Colonic mucosa (tissue), 4 donors: ENCODE results near the gene SYNE1. TPM values are rescaled to one million over a fixed set of nuclear protein-coding genes. Genes with fewer than 3 reads are reported as not detected.
"Not testable (repeated sequence)": the region's sequence is repeated elsewhere in the genome, so short reads cannot be mapped to it uniquely, and the experiment has no call there.

Experiments
- DNase-seq: peaks from one replicate; pipeline ENCODE4 v3.0.0-alpha.2; 2020
- H3K27ac ChIP-seq: fragments of 200-600 bp; one replicate; pipeline ENCODE4 v1.8.0; 2021
- H3K27me3 ChIP-seq: fragments of 200-600 bp; one replicate; pipeline ENCODE4 v1.8.0; 2021
- H3K36me3 ChIP-seq: fragments of 200-600 bp; one replicate; pipeline ENCODE4 v1.8.0; 2021
- H3K4me1 ChIP-seq: fragments of 200-600 bp; one replicate; pipeline ENCODE4 v1.8.0; 2021; ENCODE audit warnings: mild to moderate bottlenecking
- H3K4me3 ChIP-seq: fragments of 200-600 bp; one replicate; pipeline ENCODE4 v1.8.0; 2021
- H3K9ac ChIP-seq, 2 donors: one replicate each; pipeline ENCODE4 v1.7.0; 2013; ENCODE audit warnings: control low read depth in 2 of 2, low read depth in 2 of 2, low read length in 2 of 2
- H3K9me3 ChIP-seq: fragments of 200-600 bp; one replicate; pipeline ENCODE4 v1.8.0; 2021
- CTCF ChIP-seq: fragments of 200-600 bp; IDR thresholded peaks from one replicate; pipeline ENCODE4 v1.8.0; 2022; ENCODE audit warnings: antibody characterized with exemption, mild to moderate bottlenecking
- intact Hi-C: fragments of 100-400 bp; cut with DNase I; formaldehyde crosslinking; loops from one replicate; pipeline ENCODE4 v1.14.1; 2022
- total RNA-seq, 2 donors: library from RNA; stranded (reverse); fragmentation: NEBNext Ultra II Directional in 1 of 2; extraction: Animal tissue kit (Norgen Biotek cat#: 25700) in 1 of 2; gene quantifications; one replicate each; pipeline ENCODE4 v1.2.1, GENCODE V29; 2021
- donor health status: healthy.
- donor health status: DM: no; HTN: no; CAD: no.
- donor health status: DM: no; HTN: no; CAD: no.

SYNE1 gene
- total RNA-seq, 2 donors from 2014 or later: 11.6 to 23.7 TPM

GRCh38 chr6:152087096-152087495 is 550.1 kb downstream of the SYNE1 start:
- TF ChIP-seq CTCF: no peak
- Histone ChIP-seq H3K9me3 (no peaks in the 10 kb centered on the region), H3K4me1 (no peaks in the 10 kb centered on the region), H3K36me3 (no peaks in the 10 kb centered on the region), H3K9ac (no peak overlapping the region), H3K4me3 (no peak overlapping the region), H3K27ac (no peak overlapping the region), H3K27me3 (no peaks in the 10 kb centered on the region)
- intact Hi-C loops: no loop called here
- no peak for DNase-seq

GRCh38 chr6:152086223-152086873 is 550.8 kb downstream of the SYNE1 start:
- TF ChIP-seq CTCF: no peak
- intact Hi-C loops: no loop called here
- DNase-seq: no peak
- Histone ChIP-seq H3K27ac (no peak overlapping the region), H3K9ac (no peak overlapping the region), H3K36me3 (no peaks in the 10 kb centered on the region), H3K4me1 (no peaks in the 10 kb centered on the region), H3K9me3 (no peaks in the 10 kb centered on the region), H3K27me3 (no peaks in the 10 kb centered on the region), H3K4me3 (no peak overlapping the region)

- Histone ChIP-seq H3K9me3 (no peaks in the 10 kb centered on the region), H3K4me1 (no peaks in the 10 kb centered on the region), H3K4me3 (no peak overlapping the region), H3K27me3 (no peaks in the 10 kb centered on the region), H3K9ac (no peak overlapping the region), H3K36me3 (no peaks in the 10 kb centered on the region), H3K27ac (no peak overlapping the region)
- no peak for DNase-seq
- TF ChIP-seq CTCF: no peak
- intact Hi-C loops: no loop called here
Observed at GRCh38 chr6:152085451-152085921, 551.7 kb downstream of the SYNE1 start.

GRCh38 chr6:152078804-152079203 is 558.4 kb downstream of the SYNE1 start:
- no peak overlapping the region for H3K27ac ChIP-seq
- H3K4me1 ChIP-seq: no peaks in the 10 kb centered on the region
- H3K9me3 ChIP-seq: no peaks in the 10 kb centered on the region
- H3K27me3 ChIP-seq: no peaks in the 10 kb centered on the region
- TF ChIP-seq CTCF: no peak
- intact Hi-C loops: no loop called here
- no peaks in the 10 kb centered on the region for H3K36me3 ChIP-seq
- H3K9ac ChIP-seq: no peak overlapping the region
- DNase-seq: no peak
- no peak overlapping the region for H3K4me3 ChIP-seq

GRCh38 chr6:152078001-152078400 is 559.2 kb downstream of the SYNE1 start:
- intact Hi-C loops: no loop called here
- Histone ChIP-seq H3K36me3 (no peaks in the 10 kb centered on the region), H3K27ac (no peak overlapping the region), H3K4me3 (no peak overlapping the region), H3K27me3 (no peaks in the 10 kb centered on the region), H3K9ac (no peak overlapping the region), H3K4me1 (no peaks in the 10 kb centered on the region), H3K9me3 (no peaks in the 10 kb centered on the region)
- DNase-seq: no peak
- no peak for TF ChIP-seq CTCF

- intact Hi-C loops, H3K36me3 ChIP-seq, H3K9me3 ChIP-seq, DNase-seq, H3K27me3 ChIP-seq, H3K4me1 ChIP-seq, H3K4me3 ChIP-seq, H3K9ac ChIP-seq, H3K27ac ChIP-seq: not testable (repeated sequence)
Observed at GRCh38 chr6:152076242-152076641, 560.9 kb downstream of the SYNE1 start.
